T-helper 17 cell (primary cell): Measurements from ENCODE around the gene ZNF675. TPM values are rescaled to one million over a fixed set of nuclear protein-coding genes. Genes with fewer than 3 reads are reported as not detected.
A peak's percentile ranks its signal among the peaks of the same experiment; 100 is the strongest.
"Not testable (repeated sequence)": the region's sequence is repeated elsewhere in the genome, so short reads cannot be mapped to it uniquely, and the experiment has no call there.

Source experiments
- ATAC-seq: fragments of 150-1000 bp; cut with Tn5 transposase; 2 replicates; pipeline ENCODE4 v1.10.0; 2021; ENCODE audit warnings: mild to moderate bottlenecking, moderate library complexity
- DNase-seq, 3 donors: peaks; one replicate each; pipeline versions ENCODE4 v3.0.0 to v3.0.0-alpha.2; 2020 to 2021
- H3K9me3 ChIP-seq: one replicate; pipeline ENCODE4 v1.7.0; 2013; ENCODE audit warnings: low read length, mild to moderate bottlenecking; ENCODE audit not compliant: control insufficient read depth, poor library complexity, severe bottlenecking
- H3K27ac Mint-ChIP-seq: one replicate; pipeline ENCODE4 v1.8.0; 2022; ENCODE audit warnings: mild to moderate bottlenecking, moderate library complexity, mixed read lengths
- H3K27me3 Mint-ChIP-seq: one replicate; pipeline ENCODE4 v1.8.0; 2022; ENCODE audit warnings: mixed read lengths
- H3K36me3 Mint-ChIP-seq: one replicate; pipeline ENCODE4 v1.8.0; 2022; ENCODE audit warnings: low read depth, mixed read lengths
- H3K4me1 Mint-ChIP-seq: one replicate; pipeline ENCODE4 v1.8.0; 2022; ENCODE audit warnings: mild to moderate bottlenecking, mixed read lengths
- H3K4me3 Mint-ChIP-seq: one replicate; pipeline ENCODE4 v1.8.0; 2022; ENCODE audit warnings: mild to moderate bottlenecking, moderate library complexity, mixed read lengths
- total RNA-seq, 4 donors: library from RNA in 2 of 4; stranded (reverse) in 2 of 4; gene quantifications; one replicate each; pipeline ENCODE4 v1.2.3 and lab custom pipeline; 2022 to 2026

ZNF675 gene
- total RNA-seq (10 to 100 TPM; 17.7 to 19.5 TPM), total RNA-seq (lab: John Stamatoyannopoulos, UW) (28.9 to 44.8 reads per million in 2 donors)

GRCh38 chr19:23686621-23687423 lies at the start of gene ZNF675:
Gene ZNF675, minus strand, starts transcription at chr19:23687212. Its CDS starts 179 bp downstream, at chr19:23687033.
- Mint-ChIP-seq H3K27ac (peak within 1 kb of the TSS; percentile 96), H3K4me3 (peak within 1 kb of the TSS; percentile 97), H3K4me1 (peaks cover 19% of the 10 kb centered on the region), H3K36me3 (peaks cover 6% of the 10 kb centered on the region), H3K27me3 (no peaks in the 10 kb centered on the region)
- ATAC-seq = peak; percentile 94
- H3K9me3 ChIP-seq = no peaks in the 10 kb centered on the region
- DNase-seq = peak; percentile 70 to 79 (median 76)

- not testable (repeated sequence) for H3K9me3 ChIP-seq, H3K36me3 Mint-ChIP-seq, H3K4me3 Mint-ChIP-seq, DNase-seq, H3K4me1 Mint-ChIP-seq, H3K27ac Mint-ChIP-seq, ATAC-seq, H3K27me3 Mint-ChIP-seq
These were observed 43.9 kb upstream of the ZNF675 start for GRCh38 chr19:23730729-23731465.

- not testable (repeated sequence) for ATAC-seq
These were observed 37.1 kb upstream of the ZNF675 start for GRCh38 chr19:23724161-23724560.

GRCh38 chr19:23718802-23719201 lies 31.8 kb upstream of the ZNF675 start:
- Mint-ChIP-seq H3K27me3 (peaks cover 6% of the 10 kb centered on the region), H3K4me3 (peak overlapping the region; percentile 15), H3K27ac (no peak overlapping the region), H3K4me1 (peaks cover 8% of the 10 kb centered on the region), H3K36me3 (no peaks in the 10 kb centered on the region)
- DNase-seq = no peak
- ATAC-seq = no peak
- no peaks in the 10 kb centered on the region for H3K9me3 ChIP-seq

More at GRCh38 chr19:23724161-23724560, 37.1 kb upstream of the ZNF675 start:
- not testable (repeated sequence) for DNase-seq, H3K36me3 Mint-ChIP-seq, H3K27ac Mint-ChIP-seq, H3K27me3 Mint-ChIP-seq, H3K4me1 Mint-ChIP-seq, H3K4me3 Mint-ChIP-seq, H3K9me3 ChIP-seq

- H3K4me1 Mint-ChIP-seq = peaks cover 8% of the 10 kb centered on the region
- no peaks in the 10 kb centered on the region for H3K9me3 ChIP-seq
- peaks cover 6% of the 10 kb centered on the region for H3K27me3 Mint-ChIP-seq
- no peak for DNase-seq
- no peak overlapping the region for H3K27ac Mint-ChIP-seq
- no peak for ATAC-seq
- no peaks in the 10 kb centered on the region for H3K36me3 Mint-ChIP-seq
- no peak overlapping the region for H3K4me3 Mint-ChIP-seq
These were observed 29.8 kb upstream of the ZNF675 start for GRCh38 chr19:23716792-23717191.

GRCh38 chr19:23709347-23709746 lies 22.3 kb upstream of the ZNF675 start:
- Mint-ChIP-seq H3K36me3 (no peaks in the 10 kb centered on the region), H3K27me3 (no peaks in the 10 kb centered on the region), H3K27ac (no peak overlapping the region), H3K4me1 (no peaks in the 10 kb centered on the region), H3K4me3 (no peak overlapping the region)
- no peaks in the 10 kb centered on the region for H3K9me3 ChIP-seq
- DNase-seq (no peak), ATAC-seq (no peak)

GRCh38 chr19:23706657-23707056 lies 19.6 kb upstream of the ZNF675 start:
- ATAC-seq (no peak), DNase-seq (no peak)
- Mint-ChIP-seq H3K27me3 (no peaks in the 10 kb centered on the region), H3K27ac (no peak overlapping the region), H3K4me3 (no peak overlapping the region), H3K36me3 (no peaks in the 10 kb centered on the region), H3K4me1 (no peaks in the 10 kb centered on the region)
- no peaks in the 10 kb centered on the region for H3K9me3 ChIP-seq

GRCh38 chr19:23699521-23699860 lies 12.5 kb upstream of the ZNF675 start:
- H3K27ac Mint-ChIP-seq = no peak overlapping the region
- ATAC-seq (no peak), DNase-seq (no peak)
- H3K9me3 ChIP-seq = peaks cover 2% of the 10 kb centered on the region
- peaks cover 2% of the 10 kb centered on the region for H3K36me3 Mint-ChIP-seq
- no peaks in the 10 kb centered on the region for H3K4me1 Mint-ChIP-seq
- no peak overlapping the region for H3K4me3 Mint-ChIP-seq
- no peaks in the 10 kb centered on the region for H3K27me3 Mint-ChIP-seq

GRCh38 chr19:23698711-23699520 lies 11.9 kb upstream of the ZNF675 start:
- no peak for DNase-seq
- no peaks in the 10 kb centered on the region for H3K4me1 Mint-ChIP-seq
- H3K36me3 Mint-ChIP-seq = peaks cover 2% of the 10 kb centered on the region
- no peak for ATAC-seq
- H3K27ac Mint-ChIP-seq = no peak overlapping the region
- peaks cover 2% of the 10 kb centered on the region for H3K9me3 ChIP-seq
- no peak overlapping the region for H3K4me3 Mint-ChIP-seq
- H3K27me3 Mint-ChIP-seq = no peaks in the 10 kb centered on the region

- H3K9me3 ChIP-seq, H3K36me3 Mint-ChIP-seq, H3K4me1 Mint-ChIP-seq, H3K4me3 Mint-ChIP-seq, ATAC-seq, DNase-seq, H3K27ac Mint-ChIP-seq, H3K27me3 Mint-ChIP-seq: not testable (repeated sequence)
These were observed 5.9 kb upstream of the ZNF675 start for GRCh38 chr19:23692937-23693336.

- peaks cover 12% of the 10 kb centered on the region for H3K9me3 ChIP-seq
- no peak for ATAC-seq
- Mint-ChIP-seq H3K4me1 (peaks cover 13% of the 10 kb centered on the region), H3K4me3 (no peak overlapping the region), H3K27me3 (no peaks in the 10 kb centered on the region), H3K36me3 (peaks cover 4% of the 10 kb centered on the region), H3K27ac (no peak overlapping the region)
- no peak for DNase-seq
These were observed 13.9 kb downstream of the ZNF675 start for GRCh38 chr19:23673132-23673531.

- not testable (repeated sequence) for H3K36me3 Mint-ChIP-seq, H3K4me3 Mint-ChIP-seq, ATAC-seq, H3K4me1 Mint-ChIP-seq, H3K27ac Mint-ChIP-seq, DNase-seq, H3K27me3 Mint-ChIP-seq
- peaks cover 23% of the 10 kb centered on the region for H3K9me3 ChIP-seq
These were observed 18.4 kb downstream of the ZNF675 start for GRCh38 chr19:23668606-23669005.
